ENCODE data around the gene ZNF778. TPM values are rescaled to one million over a fixed set of nuclear protein-coding genes. Genes with fewer than 3 reads are reported as not detected.

ZNF778 gene
- total and polyA plus RNA-seq, 8 donors, result 1.2 to 10.3 (median 5.5) TPM

DNA sequence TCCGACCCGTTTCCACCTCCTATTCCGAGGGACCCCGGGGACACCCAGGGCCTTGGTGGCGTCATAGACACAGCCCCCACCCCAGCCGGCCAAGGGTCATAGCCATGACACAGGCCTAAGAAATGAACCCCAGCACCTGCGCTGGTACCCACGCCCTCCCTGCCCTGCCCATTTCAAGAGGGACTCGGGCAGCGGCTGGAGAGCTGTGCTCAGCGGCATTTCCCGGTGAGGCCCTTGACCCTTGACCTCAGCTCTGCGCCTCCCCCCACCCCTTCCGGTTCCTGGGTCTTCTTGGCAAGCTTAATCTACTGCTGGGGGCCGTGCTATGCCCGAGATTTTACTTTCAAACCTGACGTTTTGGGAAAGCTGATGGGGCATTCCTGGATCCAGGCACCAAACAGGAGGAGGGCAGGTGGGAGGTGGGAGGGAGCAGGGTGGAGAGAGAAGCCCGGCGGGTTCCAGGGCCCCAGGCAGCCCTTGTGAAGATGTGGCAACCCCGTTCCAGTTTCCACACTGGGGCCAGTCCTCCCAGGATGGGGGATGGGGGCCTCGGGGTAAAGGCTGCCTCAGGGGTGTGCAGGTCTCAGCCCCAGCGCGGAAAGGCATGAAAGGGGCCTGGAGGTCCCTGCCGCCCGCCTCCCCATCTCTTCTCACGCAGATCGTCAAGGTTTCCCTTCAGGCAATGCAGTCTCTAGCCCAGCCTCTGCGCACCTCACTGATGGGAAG, 17.2 kb upstream of the ZNF778 start, which contains the start of gene SLC22A31:
TSS of gene SLC22A31 (minus strand) at position 414 of the 726 bp plus-strand sequence. CDS start at position 378, 36 bp downstream.
- ATAC-seq, result peak in 2 of 4 donors; percentile 7 to 9
- Histone ChIP-seq H3K36me3 (no peaks in the 10 kb centered on the region), H3K9me3 (no peaks in the 10 kb centered on the region), H3K27me3 (no peaks in the 10 kb centered on the region), H3K4me3 (peak within 1 kb of the TSS; percentile 15 to 47 (median 25)), H3K27ac (no peak within 1 kb of the TSS), H3K4me1 (no peaks in the 10 kb centered on the region)
- WGBS, 2 donors, result 19 to 21% methylated on average over 28 of the region's 28 CpGs
- TF ChIP-seq, protein P1, sequence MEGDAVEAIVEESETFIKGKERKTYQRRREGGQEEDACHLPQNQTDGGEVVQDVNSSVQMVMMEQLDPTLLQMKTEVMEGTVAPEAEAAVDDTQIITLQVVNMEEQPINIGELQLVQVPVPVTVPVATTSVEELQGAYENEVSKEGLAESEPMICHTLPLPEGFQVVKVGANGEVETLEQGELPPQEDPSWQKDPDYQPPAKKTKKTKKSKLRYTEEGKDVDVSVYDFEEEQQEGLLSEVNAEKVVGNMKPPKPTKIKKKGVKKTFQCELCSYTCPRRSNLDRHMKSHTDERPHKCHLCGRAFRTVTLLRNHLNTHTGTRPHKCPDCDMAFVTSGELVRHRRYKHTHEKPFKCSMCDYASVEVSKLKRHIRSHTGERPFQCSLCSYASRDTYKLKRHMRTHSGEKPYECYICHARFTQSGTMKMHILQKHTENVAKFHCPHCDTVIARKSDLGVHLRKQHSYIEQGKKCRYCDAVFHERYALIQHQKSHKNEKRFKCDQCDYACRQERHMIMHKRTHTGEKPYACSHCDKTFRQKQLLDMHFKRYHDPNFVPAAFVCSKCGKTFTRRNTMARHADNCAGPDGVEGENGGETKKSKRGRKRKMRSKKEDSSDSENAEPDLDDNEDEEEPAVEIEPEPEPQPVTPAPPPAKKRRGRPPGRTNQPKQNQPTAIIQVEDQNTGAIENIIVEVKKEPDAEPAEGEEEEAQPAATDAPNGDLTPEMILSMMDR (IDR thresholded peaks at IDR 0.05), result no peak
- no peak for FAIRE-seq
- peak; percentile 42 to 84 (median 55) for DNase-seq
- intact Hi-C loops (cut with DNase I), result no loop called here

DNA sequence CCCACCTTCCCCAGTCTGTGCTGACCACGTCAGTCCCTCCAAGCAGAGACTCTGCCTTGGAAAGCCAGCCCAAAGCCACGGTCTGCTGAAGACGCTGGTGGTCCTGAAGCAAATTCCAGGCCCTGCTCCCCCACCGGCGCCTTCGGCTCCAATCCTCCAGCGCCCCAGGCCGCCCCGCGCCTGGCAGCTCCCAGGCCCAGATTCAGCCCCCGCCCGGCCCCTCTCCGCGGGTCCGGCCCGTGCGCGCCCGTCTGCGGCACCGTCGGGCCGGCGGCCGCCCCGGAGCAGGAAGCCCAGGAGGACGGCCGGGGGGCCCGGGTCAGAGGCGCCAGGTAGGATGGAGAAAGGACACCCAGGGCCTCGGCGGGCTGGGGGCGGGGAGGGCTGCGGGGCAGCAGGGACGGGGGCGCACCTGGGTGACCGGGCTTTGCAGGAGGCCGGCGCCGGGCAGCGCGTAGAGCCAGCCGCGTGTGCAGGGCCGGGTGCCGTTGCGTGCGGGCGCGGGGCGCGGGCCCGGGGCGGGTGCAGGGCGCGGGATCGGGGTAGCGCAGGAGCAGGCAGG, 16.6 kb upstream of the ZNF778 start:
- no peak for FAIRE-seq
- intact Hi-C loops (cut with DNase I), result no loop called here
- DNase-seq, result peak in 4 of 6 donors; percentile 22 to 84 (median 64)
- Histone ChIP-seq H3K4me3 (peak overlapping the region; percentile 15 to 47 (median 25)), H3K9me3 (no peaks in the 10 kb centered on the region), H3K36me3 (no peaks in the 10 kb centered on the region), H3K27me3 (no peaks in the 10 kb centered on the region), H3K27ac (no peak overlapping the region), H3K4me1 (no peaks in the 10 kb centered on the region)
- TF ChIP-seq, protein P1 (IDR thresholded peaks at IDR 0.05), result no peak
- ATAC-seq, result peak in 1 of 4 donors; percentile 5
- 3 to 6% methylated on average over 57 to 58 of the region's 58 CpGs for WGBS, 2 donors

DNA sequence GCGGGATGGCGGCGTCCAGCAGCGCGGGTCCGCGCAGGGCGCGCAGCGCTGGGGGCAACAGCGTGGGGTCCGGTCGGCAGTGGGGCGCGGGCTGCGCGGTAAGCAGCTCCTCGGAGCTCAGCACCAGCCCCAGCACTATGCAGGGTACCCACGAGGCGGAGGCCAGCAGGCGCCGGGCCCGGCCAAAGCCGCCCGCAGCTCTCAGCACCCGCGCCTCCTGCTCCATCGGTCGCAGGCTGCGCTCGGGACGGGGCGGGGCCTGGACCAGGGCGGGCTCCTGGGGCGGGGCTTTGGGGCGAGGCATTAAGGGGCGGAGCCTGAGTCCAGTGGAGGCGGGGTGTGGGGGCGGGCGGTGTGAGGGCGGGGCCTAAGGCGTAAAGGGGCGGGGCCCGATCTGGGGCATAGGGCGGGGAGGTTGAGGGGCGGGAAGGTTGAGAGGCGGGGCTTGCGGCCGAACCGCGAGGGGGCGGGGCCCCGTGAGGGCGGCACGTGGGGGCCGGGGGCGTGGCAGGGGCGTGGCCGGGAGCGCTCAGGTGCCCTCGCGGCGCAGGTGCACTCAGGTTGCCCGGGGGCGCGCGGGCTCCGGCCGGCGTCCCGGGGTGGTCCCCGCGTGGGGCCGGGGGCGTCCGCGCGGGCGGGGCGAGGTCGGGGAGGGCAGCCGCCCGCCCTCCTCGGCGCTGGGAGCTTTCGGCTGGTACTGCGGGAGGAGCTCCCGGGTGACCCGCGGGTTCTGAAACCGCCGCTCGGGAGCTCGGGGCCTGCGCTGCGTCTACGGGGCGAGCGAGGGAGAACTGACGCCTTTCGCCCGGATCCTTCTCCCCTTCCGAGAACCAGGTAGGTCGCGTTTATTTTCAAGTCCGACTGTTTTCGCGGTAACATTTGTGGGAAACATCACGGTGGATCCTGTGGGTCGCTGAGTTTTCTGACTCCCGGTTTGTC, 15.8 kb upstream of the ZNF778 start:
- 1 to 2% methylated on average over 59 to 111 of the region's 111 CpGs for WGBS, 2 donors

DNA sequence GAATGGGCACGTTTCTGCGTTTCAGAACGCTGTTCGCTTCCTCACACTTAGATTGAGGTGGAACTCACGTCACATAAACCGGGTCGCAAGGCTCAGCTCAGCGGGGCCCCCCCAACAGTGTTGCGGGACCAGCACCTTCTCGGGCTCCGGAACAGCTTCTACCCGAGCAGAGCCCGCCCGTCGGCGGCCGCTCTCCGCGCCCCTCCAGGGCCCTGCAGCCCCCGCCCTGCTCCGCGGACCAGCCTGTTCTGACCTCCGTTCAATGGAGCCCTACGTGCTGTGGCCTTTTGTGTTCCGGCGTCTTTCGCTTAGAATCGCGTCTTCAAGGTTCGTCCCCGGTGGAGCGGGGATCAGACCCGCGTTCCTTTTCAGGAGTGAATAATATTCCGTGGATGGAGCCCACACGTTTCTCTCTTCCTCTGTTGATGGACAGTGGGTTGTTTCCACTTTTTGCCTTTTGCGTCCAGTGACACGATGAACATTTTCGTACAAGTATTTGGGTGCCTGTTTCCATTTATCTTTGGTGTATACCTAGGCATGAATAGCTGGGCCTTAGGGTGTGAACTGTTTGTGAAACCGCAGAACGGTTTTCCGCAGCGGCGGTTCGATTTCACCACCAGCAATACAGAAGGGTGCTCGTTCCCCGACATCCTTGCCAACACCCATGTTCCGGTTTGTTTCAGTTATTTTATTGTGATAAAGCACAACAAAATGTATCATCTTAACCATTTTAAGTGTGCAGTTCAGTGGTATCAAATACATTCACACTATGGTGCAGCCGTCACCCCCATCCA, 14.9 kb upstream of the ZNF778 start:
- no peaks in the 10 kb centered on the region for H3K27me3 ChIP-seq

More for the DNA sequence above, 15.8 kb upstream of the ZNF778 start:
- peak; percentile 85 to 98 (median 95) for DNase-seq
- ATAC-seq, result peak; percentile 89 to 96 (median 92)
- peak overlapping the region; percentile 15 to 47 (median 34) for H3K4me3 ChIP-seq
- no peak overlapping the region for H3K27ac ChIP-seq
- TF ChIP-seq, protein P1 (IDR thresholded peaks at IDR 0.05), result no peak
- no peak for FAIRE-seq
- intact Hi-C loops (cut with DNase I), result no loop called here
- H3K27me3 ChIP-seq, result no peaks in the 10 kb centered on the region
- no peaks in the 10 kb centered on the region for H3K36me3 ChIP-seq
- H3K4me1 ChIP-seq, result no peaks in the 10 kb centered on the region
- no peaks in the 10 kb centered on the region for H3K9me3 ChIP-seq

More for the DNA sequence above, 14.9 kb upstream of the ZNF778 start:
- Histone ChIP-seq H3K36me3 (no peaks in the 10 kb centered on the region), H3K4me1 (no peaks in the 10 kb centered on the region), H3K27ac (no peak overlapping the region), H3K9me3 (no peaks in the 10 kb centered on the region), H3K4me3 (peak overlapping the region; percentile 11 to 47 (median 32))
- FAIRE-seq, result no peak
- no peak for ATAC-seq
- 34 to 41% methylated on average over 47 to 49 of the region's 49 CpGs for WGBS, 2 donors
- TF ChIP-seq, protein P1 (IDR thresholded peaks at IDR 0.05), result no peak
- intact Hi-C loops (cut with DNase I), result no loop called here
- peak in 2 of 6 donors; percentile 18 to 56 for DNase-seq
